ENCODE results near the gene SHB. TPM values are rescaled to one million over a fixed set of nuclear protein-coding genes. Genes with fewer than 3 reads are reported as not detected.

The SHB gene
- polyA plus RNA-seq, 1 donor (not counting 4 experiments of a cell fraction or from before 2014, with no cell fraction given), result 10.9 TPM

DNA sequence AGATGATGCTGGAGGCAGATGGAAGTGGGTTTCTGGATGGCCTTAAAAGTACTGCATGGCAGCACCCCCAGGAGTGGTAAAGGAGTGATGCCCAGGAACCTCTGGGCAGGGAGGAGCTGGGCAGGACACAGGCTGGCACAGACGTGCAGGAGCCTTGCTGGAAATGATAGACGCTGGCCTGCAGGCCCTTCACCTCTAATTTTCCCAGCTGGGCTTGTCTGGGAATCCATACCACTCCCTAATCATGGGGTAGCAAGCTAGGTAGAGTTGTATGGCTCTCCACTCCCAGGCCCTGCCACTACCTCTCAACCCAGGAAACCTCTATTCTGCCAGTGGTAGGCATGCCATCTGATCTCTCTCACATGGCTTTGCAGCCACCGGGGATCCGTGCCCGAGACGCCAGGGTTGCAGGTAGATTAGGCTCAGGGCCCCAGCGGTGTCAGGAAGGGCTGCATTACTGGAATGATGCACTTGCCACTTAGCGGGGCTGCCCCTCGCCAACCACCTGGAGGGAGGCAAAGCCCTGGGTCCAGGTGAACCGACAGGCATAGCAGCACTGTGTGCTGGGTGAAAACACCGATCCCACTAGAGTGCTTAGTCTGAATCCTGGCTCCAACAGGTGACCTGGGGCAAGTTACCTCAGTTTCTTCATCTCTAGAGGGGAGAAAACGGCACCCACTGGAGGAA lies 85.5 kb downstream of the SHB start:
- H3K27me3 ChIP-seq (ENCODE audit: control insufficient read depth, extremely low read depth, insufficient read depth, low read length), result no peaks in the 10 kb centered on the region
- H3K4me2 ChIP-seq (ENCODE audit: control insufficient read depth, extremely low read depth, insufficient read depth, low read depth, low read length), result no peak overlapping the region
- peaks cover 13% of the 10 kb centered on the region for H3K4me1 ChIP-seq (ENCODE audit: control insufficient read depth, extremely low read depth, insufficient read depth, low read length)
- dilution Hi-C loops (cut with MboI; ENCODE audit: extremely low pct_ligation_motif_present, low sequenced_read_pairs), result no loop called here
- H3K36me3 ChIP-seq (ENCODE audit: control insufficient read depth in 2 of 2, extremely low read depth in 1 of 2, insufficient read depth in 2 of 2, low read length in 2 of 2), result peaks cover 5 to 8% of the 10 kb centered on the region in 2 experiments
- H3K27ac ChIP-seq (ENCODE audit: control insufficient read depth, insufficient read depth, low read length), result no peak overlapping the region
- no peaks in the 10 kb centered on the region for H3K9me1 ChIP-seq (ENCODE audit: control insufficient read depth, extremely low read depth, insufficient read depth, low read length)
- H3K9ac ChIP-seq (ENCODE audit: control insufficient read depth, extremely low read depth, insufficient read depth, low read length), result no peak overlapping the region
- H3K9me3 ChIP-seq (ENCODE audit: control insufficient read depth, low read depth, low read length), result no peaks in the 10 kb centered on the region
- DNase-seq (ENCODE audit: low read depth, low spot score) (no peak), FAIRE-seq (no peak)
- H3K79me2 ChIP-seq (ENCODE audit: control insufficient read depth, insufficient read depth, low read length), result peaks cover 48% of the 10 kb centered on the region
- H2AFZ ChIP-seq (ENCODE audit: control insufficient read depth, low read length), result no peak overlapping the region
- TF ChIP-seq, protein P1, sequence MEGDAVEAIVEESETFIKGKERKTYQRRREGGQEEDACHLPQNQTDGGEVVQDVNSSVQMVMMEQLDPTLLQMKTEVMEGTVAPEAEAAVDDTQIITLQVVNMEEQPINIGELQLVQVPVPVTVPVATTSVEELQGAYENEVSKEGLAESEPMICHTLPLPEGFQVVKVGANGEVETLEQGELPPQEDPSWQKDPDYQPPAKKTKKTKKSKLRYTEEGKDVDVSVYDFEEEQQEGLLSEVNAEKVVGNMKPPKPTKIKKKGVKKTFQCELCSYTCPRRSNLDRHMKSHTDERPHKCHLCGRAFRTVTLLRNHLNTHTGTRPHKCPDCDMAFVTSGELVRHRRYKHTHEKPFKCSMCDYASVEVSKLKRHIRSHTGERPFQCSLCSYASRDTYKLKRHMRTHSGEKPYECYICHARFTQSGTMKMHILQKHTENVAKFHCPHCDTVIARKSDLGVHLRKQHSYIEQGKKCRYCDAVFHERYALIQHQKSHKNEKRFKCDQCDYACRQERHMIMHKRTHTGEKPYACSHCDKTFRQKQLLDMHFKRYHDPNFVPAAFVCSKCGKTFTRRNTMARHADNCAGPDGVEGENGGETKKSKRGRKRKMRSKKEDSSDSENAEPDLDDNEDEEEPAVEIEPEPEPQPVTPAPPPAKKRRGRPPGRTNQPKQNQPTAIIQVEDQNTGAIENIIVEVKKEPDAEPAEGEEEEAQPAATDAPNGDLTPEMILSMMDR (optimal IDR thresholded peaks at IDR 0.05 in 1 of 3, IDR thresholded peaks at IDR 0.05 in 1 of 3, conservative IDR thresholded peaks at IDR 0.05 in 1 of 3; ENCODE audit: extremely low read depth in 1 of 3, insufficient read depth in 2 of 3, low read length in 3 of 3), result no peak
- H3K4me3 ChIP-seq (ENCODE audit: control insufficient read depth in 2 of 3, extremely low read depth in 1 of 3, insufficient read depth in 2 of 3, low read depth in 1 of 3, low read length in 3 of 3), result no peak overlapping the region
- H4K20me1 ChIP-seq (ENCODE audit: control insufficient read depth, extremely low read depth, insufficient read depth, low read length), result no peaks in the 10 kb centered on the region

DNA sequence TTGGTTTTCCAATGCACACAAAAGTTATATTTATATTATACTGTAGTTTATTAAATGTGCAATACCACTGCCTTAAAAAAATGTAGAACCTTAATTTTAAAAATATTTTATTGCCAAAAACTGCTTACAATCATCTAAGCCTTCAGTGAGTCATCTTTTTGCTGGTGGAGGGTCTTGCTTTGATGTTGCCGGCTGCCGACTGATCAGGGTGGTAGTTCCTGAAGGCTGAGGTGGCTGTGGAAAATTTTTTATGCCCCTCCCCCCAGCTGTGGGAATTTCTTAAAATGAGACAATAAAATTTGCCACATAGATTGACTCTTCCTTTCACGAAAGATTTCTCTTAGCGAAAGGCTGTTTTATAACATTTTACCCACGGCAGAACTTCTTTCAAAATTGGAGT lies 89.2 kb downstream of the SHB start:
- no peaks in the 10 kb centered on the region for H4K20me1 ChIP-seq (ENCODE audit: control insufficient read depth, extremely low read depth, insufficient read depth, low read length)
- H3K79me2 ChIP-seq (ENCODE audit: control insufficient read depth, insufficient read depth, low read length), result peaks cover 38% of the 10 kb centered on the region

More for the DNA sequence above, 89.2 kb downstream of the SHB start:
- Histone ChIP-seq H3K9me3 (ENCODE audit: control insufficient read depth, low read depth, low read length) (no peaks in the 10 kb centered on the region), H3K4me3 (ENCODE audit: control insufficient read depth in 2 of 3, extremely low read depth in 1 of 3, insufficient read depth in 2 of 3, low read depth in 1 of 3, low read length in 3 of 3) (no peak overlapping the region), H3K9me1 (ENCODE audit: control insufficient read depth, extremely low read depth, insufficient read depth, low read length) (peaks cover 5% of the 10 kb centered on the region), H3K9ac (ENCODE audit: control insufficient read depth, extremely low read depth, insufficient read depth, low read length) (no peak overlapping the region), H3K36me3 (ENCODE audit: control insufficient read depth in 2 of 2, extremely low read depth in 1 of 2, insufficient read depth in 2 of 2, low read length in 2 of 2) (peaks cover 4 to 12% of the 10 kb centered on the region in 2 experiments), H3K4me1 (ENCODE audit: control insufficient read depth, extremely low read depth, insufficient read depth, low read length) (peaks cover 22% of the 10 kb centered on the region), H3K4me2 (ENCODE audit: control insufficient read depth, extremely low read depth, insufficient read depth, low read depth, low read length) (no peak overlapping the region), H3K27ac (ENCODE audit: control insufficient read depth, insufficient read depth, low read length) (no peak overlapping the region), H2AFZ (ENCODE audit: control insufficient read depth, low read length) (no peak overlapping the region), H3K27me3 (ENCODE audit: control insufficient read depth, extremely low read depth, insufficient read depth, low read length) (no peaks in the 10 kb centered on the region)
- no peak for DNase-seq (ENCODE audit: low read depth, low spot score)
- dilution Hi-C loops (cut with MboI; ENCODE audit: extremely low pct_ligation_motif_present, low sequenced_read_pairs), result no loop called here
- FAIRE-seq, result no peak
- no peak for TF ChIP-seq EZH2 (IDR thresholded peaks at IDR 0.05; ENCODE audit: low read length)
- TF ChIP-seq, protein P1 (optimal IDR thresholded peaks at IDR 0.05 in 1 of 3, IDR thresholded peaks at IDR 0.05 in 1 of 3, conservative IDR thresholded peaks at IDR 0.05 in 1 of 3; ENCODE audit: extremely low read depth in 1 of 3, insufficient read depth in 2 of 3, low read length in 3 of 3), result no peak
